SKM-1 (cell line): ENCODE data around the gene DCUN1D3.
"Not testable (repeated sequence)": the region's sequence is repeated elsewhere in the genome, so short reads cannot be mapped to it uniquely, and the experiment has no call there.

Source experiments
- DNase-seq: peaks from one replicate; lab custom pipeline; 2025; ENCODE audit not compliant: unreplicated experiment; lab: John Stamatoyannopoulos, UW

DCUN1D3 gene

DNA sequence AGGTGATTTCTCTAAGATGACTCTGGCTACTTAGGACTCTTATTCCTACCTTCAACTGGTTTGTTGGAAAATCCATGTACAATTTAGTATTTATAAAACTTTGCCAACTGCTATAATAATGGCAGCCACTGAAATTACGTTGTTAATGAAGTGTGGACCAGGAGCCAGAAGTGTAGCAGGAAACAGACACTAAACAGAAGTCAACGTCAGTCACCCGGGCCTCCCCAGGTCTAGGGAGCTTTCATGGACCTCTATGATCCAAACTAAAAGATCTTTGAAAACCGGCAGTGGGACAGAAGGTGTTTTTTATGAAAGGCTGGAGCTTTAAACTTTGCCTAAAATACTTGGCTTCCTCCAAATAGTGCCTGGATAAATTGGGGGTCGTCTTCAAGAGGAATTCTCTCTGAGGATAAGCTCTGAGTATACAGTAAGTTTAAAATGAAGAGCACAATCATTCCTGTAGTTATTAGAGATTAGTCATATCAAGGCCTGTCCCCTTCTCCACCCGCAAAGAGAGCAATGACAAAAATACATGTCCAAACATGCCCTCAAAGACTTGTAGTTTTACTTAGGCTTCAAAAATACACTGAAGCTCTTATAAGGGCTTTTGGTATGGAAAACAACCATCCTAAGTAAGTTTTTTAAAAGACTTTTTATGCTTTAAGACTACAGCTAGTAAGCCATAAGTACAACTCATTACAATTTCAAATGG lies 34.6 kb downstream of the DCUN1D3 start:
- no peak for DNase-seq

- not testable (repeated sequence) for DNase-seq
Observed at GRCh38 chr16:20864376-20864775, 35.8 kb downstream of the DCUN1D3 start.

DNA sequence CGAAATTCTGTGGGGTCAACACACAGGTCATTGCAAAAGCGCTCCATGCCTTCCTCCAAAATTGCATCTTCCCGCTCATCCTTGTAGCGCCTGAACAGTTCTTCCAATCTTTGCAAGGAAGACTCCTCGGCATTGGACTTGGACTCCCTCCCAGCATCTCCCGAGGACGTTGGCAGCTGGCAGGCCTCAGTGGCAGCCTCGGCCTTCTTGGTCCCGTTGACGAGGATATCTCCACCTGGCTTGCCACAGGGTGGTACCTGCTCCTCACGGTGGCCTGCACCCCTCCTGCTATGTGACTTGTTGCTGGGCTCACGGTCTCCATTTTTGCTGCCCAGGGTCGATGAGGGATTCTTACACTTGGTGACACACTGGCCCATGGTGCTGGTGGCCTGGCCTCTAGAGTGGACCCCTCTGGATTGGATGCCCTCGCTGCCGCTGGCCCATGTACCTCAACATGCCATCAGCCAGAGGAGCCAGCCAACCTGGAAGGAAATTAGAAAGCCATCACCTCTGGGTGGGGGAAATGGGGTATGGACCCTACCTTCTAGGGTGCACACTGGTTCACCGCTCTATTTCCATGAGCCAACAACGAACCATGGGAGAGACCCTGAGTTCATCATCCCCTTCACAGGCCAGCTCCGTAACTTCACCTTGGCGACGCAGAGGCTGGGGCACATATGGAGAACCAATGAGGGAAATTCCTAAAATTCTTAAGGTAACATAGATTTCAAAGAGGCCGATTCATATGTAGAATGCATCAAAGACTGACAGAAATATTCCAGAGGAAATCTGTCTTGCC lies 37.8 kb downstream of the DCUN1D3 start:
- DNase-seq = no peak

DNA sequence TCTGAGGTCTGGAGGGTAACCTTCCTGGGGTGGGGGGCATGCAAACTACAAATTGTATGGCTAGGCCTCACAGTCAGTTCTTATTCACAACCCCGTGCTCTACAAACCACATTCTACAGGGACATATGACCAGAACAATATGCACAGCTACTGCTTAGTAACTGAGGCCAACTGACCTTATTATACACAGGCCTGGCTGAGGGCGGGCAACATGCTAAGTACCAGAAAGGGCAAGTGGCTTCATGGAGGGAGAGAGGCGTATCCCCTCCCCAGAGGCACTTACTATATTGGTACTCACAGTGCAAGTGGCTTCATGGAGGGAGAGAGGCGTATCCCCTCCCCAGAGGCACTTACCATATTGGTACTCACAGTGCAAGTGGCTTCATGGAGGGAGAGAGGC lies 39.2 kb downstream of the DCUN1D3 start:
- not testable (repeated sequence) for DNase-seq

DNA sequence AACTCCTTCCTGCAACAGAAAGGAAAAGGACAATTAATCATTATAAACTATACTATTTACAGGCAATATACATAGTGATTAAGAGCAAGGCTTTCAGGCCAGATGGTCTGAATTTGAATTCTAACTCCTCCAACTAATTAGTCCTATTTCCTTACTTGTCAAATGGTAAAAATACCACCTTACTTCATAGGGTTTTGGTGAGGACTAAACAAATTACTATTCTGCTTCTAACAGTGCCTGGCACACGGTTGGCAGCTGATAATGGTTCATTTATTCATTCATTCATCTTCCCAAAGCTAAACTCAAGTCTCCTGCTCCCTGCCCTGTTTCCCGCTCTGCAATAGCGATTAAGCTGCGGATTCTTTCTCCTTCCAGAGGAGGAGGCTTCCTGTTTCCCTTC lies 39.8 kb downstream of the DCUN1D3 start:
- DNase-seq = no peak

DNA sequence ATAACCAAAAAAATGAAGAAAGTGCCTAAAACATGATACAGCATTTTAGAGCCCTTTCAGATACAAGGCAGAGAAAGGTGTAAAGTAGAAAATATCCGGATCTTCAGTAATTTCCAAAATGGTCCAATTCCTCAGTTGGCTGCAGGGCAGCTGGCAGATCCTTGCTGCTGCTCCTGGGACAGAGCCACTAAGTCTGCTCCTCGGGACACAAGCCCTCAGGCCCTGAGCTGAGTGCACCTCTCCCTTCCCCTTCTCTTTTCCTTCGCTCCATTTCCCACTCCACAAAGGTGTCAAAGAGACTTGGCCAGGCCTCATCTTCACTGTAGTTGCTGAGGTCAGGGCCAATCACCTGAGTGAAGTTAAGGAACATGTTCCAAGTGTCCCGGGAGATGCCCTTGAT lies 40.5 kb downstream of the DCUN1D3 start:
- DNase-seq = no peak

DNA sequence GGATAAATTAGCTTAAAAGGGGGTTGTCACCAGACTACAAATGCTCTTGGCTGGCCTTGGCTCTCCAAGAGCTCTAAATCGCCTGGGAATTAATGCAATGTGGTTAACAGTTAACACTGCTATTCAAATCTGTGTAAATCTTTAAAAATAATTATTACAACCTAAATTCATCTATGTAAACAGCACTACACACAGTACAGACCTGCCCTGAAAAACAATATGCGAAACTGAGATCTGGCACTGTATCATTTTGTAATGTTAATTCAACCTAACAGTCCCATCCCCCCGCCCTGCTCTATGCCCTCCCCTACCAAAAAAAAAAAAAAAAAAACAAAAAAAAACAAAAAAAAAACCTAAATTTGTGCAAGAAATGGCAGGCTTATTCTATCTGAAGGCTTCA lies 40.9 kb downstream of the DCUN1D3 start:
- DNase-seq = no peak

- DNase-seq = no peak
Observed at GRCh38 chr16:20857281-20857680, 42.9 kb downstream of the DCUN1D3 start.

GRCh38 chr16:20854963-20855362 lies 45.2 kb downstream of the DCUN1D3 start:
- DNase-seq = no peak

DNA sequence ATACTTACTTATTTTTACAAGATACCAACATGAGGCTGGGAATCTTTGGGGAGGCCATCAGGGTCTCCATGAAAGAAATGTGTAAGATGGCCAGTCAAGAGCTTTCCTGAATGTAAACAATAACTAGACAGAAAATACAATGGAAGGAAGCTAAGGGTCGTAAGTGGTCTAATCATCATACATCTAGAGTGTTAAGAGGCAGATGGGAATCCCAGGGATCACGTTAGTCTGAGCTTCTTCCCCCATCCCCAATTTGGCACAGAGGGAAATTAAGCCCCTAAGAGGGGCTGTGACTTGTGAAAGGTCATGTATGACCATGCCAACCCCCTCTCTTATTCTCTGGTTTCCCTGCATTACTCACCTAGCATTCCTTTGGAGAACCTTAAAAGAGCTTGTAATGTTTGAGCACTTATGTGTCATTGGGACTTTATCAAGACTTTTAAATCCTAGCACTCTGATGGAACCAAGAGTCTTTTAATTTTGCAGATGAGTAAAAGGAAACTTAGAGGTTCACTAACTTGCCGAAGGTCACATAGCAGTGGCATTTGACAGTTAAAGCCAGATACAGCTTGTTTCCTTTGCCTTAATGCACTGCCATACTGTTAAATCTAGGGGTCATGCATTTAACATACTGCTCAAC lies 46.1 kb downstream of the DCUN1D3 start:
- no peak for DNase-seq

GRCh38 chr16:20853143-20853542 lies 47.0 kb downstream of the DCUN1D3 start:
- DNase-seq = no peak

GRCh38 chr16:20851601-20852000 lies 48.6 kb downstream of the DCUN1D3 start:
- no peak for DNase-seq

- no peak for DNase-seq
Observed at GRCh38 chr16:20850981-20851380, 49.2 kb downstream of the DCUN1D3 start.

GRCh38 chr16:20849589-20850390 lies 50.4 kb downstream of the DCUN1D3 start:
- peak; percentile 39 for DNase-seq

GRCh38 chr16:20847550-20847949 lies 52.6 kb downstream of the DCUN1D3 start:
- no peak for DNase-seq

DNA sequence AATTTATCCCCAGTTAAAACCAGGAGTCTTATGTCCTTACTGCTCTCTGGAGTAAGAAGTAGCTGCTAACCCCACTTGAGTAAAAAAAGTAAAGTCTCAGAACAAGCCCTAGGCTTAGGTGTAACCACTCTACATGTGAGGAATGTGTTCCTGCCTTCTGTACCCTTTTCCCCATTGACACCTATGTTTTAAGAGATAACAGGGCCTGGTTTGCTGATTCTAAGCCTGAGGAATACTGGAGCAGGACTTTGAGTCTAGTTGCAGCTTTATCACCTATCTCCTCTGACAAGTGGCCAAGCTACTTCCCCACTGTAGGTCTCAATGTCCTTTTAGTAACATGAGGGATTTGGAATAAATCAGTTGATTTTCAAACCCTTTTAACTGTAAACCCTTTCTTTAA lies 53.6 kb downstream of the DCUN1D3 start:
- no peak for DNase-seq

DNA sequence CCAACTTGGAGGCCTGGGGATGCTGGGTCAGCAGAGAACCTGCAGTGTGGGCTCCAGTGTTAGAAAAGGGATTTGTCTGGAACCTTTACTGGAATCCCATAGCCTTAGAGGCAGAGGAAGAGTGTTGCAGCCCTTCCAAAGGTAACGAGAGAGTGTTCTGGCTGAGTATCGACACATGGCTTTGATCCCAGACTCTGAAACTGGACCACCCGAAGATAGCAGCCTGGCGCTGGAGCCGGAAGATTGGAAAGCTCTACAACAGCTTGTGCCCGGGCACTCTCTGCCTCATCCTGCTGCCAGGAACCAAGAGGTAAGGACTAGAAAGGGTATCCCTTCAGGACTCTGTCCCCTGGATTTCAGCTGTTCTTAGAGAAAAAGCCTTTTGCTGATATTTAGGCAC lies 54.1 kb downstream of the DCUN1D3 start:
- DNase-seq = no peak

GRCh38 chr16:20844588-20844987 lies 55.6 kb downstream of the DCUN1D3 start:
- DNase-seq = peak; percentile 31

DNA sequence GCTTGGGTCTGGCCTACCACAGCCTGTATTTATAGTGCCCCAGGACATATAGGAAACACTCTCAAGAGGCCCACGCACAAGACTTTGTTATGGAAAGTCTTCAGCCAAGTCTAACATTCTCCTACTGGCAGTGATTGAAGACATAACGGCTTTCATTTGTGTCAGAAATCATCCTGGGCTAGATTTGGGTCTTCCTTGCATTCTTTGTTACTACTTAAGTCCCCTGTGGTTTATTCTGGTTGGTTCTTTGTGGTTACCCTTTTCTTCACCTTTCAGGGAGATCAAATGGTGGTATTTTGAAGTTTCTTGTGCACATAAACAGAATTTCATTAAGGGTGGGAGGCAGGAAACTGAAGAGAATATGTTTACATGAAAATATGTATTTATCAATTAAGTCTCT lies 56.1 kb downstream of the DCUN1D3 start:
- no peak for DNase-seq

DNA sequence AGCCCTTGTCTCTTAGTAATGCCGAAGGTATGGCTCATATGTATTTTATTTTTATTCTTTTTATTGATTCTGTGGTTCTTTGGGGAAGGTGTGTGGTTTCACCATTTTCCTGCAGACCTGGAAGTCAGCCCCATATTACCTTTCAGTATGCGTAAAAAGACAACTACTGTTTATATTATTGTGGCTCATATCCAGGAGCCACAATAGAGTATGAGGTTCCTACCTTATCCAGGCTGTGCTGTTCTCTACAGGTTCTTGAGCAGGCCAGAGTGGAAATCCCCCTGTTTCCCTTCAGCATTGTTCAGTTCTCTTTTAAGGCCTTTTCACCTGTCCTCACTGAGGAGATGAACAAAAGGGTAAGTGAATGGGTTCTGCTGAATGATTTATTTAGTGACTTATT lies 60.7 kb downstream of the DCUN1D3 start:
- no peak for DNase-seq

GRCh38 chr16:20838240-20838639 lies 61.9 kb downstream of the DCUN1D3 start:
- DNase-seq = no peak
